A673 (cell line): Measurements from ENCODE around the gene NFATC2. TPM values are rescaled to one million over a fixed set of nuclear protein-coding genes. Genes with fewer than 3 reads are reported as not detected.

Experiments used
- BruUV-seq: library from RNA; stranded (reverse); fragments of 400-500 nt; replicated peaks from 2 replicates; lab custom pipeline; 2021; lab: Mats Ljungman, UMichigan
- CTCF ChIA-PET: fragments of 300-600 bp; sonication (Branson Sonifier 250); formaldehyde crosslinking; loops from one replicate; lab custom pipeline; 2022; ENCODE audit warnings: antibody characterized with exemption; lab: Charles Lee
- POLR2A ChIA-PET: fragments of 300-600 bp; sonication (Branson Sonifier 250); formaldehyde crosslinking; loops from one replicate; lab custom pipeline; 2022; ENCODE audit warnings: antibody characterized with exemption; ENCODE audit not compliant: low non-redundant PET; lab: Charles Lee
- DNase-seq: peaks from one replicate; pipeline ENCODE4 v3.0.0-alpha.2; 2015; ENCODE audit warnings: low spot score
- H3K27ac ChIP-seq: fragments of 200-600 bp; sonication (generic); 2 replicates; pipeline ENCODE4 v1.5.1; 2016; ENCODE audit warnings: mixed run types, low read depth, mild to moderate bottlenecking, mixed read lengths, antibody characterized with exemption, low read length; ENCODE audit not compliant: poor library complexity, severe bottlenecking
- H3K27me3 ChIP-seq: fragments of 200-600 bp; sonication (generic); replicated peaks from 2 replicates; pipeline ENCODE4 v1.6.1; 2017; ENCODE audit warnings: mixed run types, low read depth, mild to moderate bottlenecking, mixed read lengths, antibody characterized with exemption, low read length; ENCODE audit not compliant: insufficient read depth, poor library complexity
- H3K36me3 ChIP-seq: fragments of 200-600 bp; sonication (generic); 2 replicates; pipeline ENCODE4 v1.6.1; 2016; ENCODE audit warnings: mixed run types, mild to moderate bottlenecking, mixed read lengths, antibody characterized with exemption, low read length; ENCODE audit not compliant: insufficient read depth, poor library complexity, severe bottlenecking
- H3K4me1 ChIP-seq: fragments of 200-600 bp; sonication (generic); 2 replicates; pipeline ENCODE4 v1.6.1; 2017; ENCODE audit warnings: mixed run types, mild to moderate bottlenecking, mixed read lengths, antibody characterized with exemption, low read length; ENCODE audit not compliant: insufficient read depth, poor library complexity, severe bottlenecking
- H3K4me3 ChIP-seq: fragments of 200-600 bp; sonication (generic); 2 replicates; pipeline ENCODE4 v1.5.1; 2016; ENCODE audit warnings: low read depth, mixed run types, mild to moderate bottlenecking, mixed read lengths, low read length; ENCODE audit not compliant: poor library complexity, severe bottlenecking
- H3K9me3 ChIP-seq: fragments of 200-600 bp; sonication (generic); 2 replicates; pipeline ENCODE4 v1.6.1; 2016; ENCODE audit warnings: mixed run types, low read depth, mild to moderate bottlenecking, mixed read lengths, antibody characterized with exemption, low read length; ENCODE audit not compliant: poor library complexity, severe bottlenecking
- EZH2 ChIP-seq: fragments of 200-600 bp; sonication (generic); IDR thresholded peaks from 2 replicates; pipeline ENCODE4 v1.6.1; 2017; ENCODE audit warnings: borderline replicate concordance, low read depth, mild to moderate bottlenecking, mixed read lengths, antibody characterized with exemption, low read length; ENCODE audit not compliant: poor library complexity, severe bottlenecking
- intact Hi-C: fragments of 100-400 bp; cut with micrococcal nuclease; formaldehyde crosslinking; loops from one replicate; pipeline ENCODE4 v1.10.0; 2022; ENCODE audit not compliant: unreplicated experiment
- total RNA-seq: library from RNA; stranded (reverse); gene quantifications from 2 replicates; pipeline ENCODE4 v1.2.3, GENCODE V29; 2021
- TF ChIP-seq, protein P1 (sequence below): fragments of 300-800, 200-600 bp; sonication (generic); conservative IDR thresholded peaks from 2 replicates; pipeline ENCODE4 v1.5.1; 2017; ENCODE audit warnings: low read depth, mild to moderate bottlenecking, antibody characterized with exemption, low read length, moderate library complexity, mixed read lengths

The NFATC2 gene
- total RNA-seq, 1 experiment from 2014 or later: 0.64 TPM

GRCh38 chr20:51523276-51524013 is 19.1 kb downstream of the NFATC2 start:
- Histone ChIP-seq H3K27me3 (no peaks in the 10 kb centered on the region), H3K4me3 (no peak overlapping the region), H3K9me3 (no peaks in the 10 kb centered on the region), H3K36me3 (no peaks in the 10 kb centered on the region), H3K4me1 (no peaks in the 10 kb centered on the region), H3K27ac (no peak overlapping the region)
- intact Hi-C loops: no loop called here
- DNase-seq: no peak
- BruUV-seq: no TSS peak
- ChIA-PET POLR2A (no interaction called here), CTCF (no interaction called here)
- TF ChIP-seq EZH2: no peak
- TF ChIP-seq, protein P1, sequence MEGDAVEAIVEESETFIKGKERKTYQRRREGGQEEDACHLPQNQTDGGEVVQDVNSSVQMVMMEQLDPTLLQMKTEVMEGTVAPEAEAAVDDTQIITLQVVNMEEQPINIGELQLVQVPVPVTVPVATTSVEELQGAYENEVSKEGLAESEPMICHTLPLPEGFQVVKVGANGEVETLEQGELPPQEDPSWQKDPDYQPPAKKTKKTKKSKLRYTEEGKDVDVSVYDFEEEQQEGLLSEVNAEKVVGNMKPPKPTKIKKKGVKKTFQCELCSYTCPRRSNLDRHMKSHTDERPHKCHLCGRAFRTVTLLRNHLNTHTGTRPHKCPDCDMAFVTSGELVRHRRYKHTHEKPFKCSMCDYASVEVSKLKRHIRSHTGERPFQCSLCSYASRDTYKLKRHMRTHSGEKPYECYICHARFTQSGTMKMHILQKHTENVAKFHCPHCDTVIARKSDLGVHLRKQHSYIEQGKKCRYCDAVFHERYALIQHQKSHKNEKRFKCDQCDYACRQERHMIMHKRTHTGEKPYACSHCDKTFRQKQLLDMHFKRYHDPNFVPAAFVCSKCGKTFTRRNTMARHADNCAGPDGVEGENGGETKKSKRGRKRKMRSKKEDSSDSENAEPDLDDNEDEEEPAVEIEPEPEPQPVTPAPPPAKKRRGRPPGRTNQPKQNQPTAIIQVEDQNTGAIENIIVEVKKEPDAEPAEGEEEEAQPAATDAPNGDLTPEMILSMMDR: no peak

DNA sequence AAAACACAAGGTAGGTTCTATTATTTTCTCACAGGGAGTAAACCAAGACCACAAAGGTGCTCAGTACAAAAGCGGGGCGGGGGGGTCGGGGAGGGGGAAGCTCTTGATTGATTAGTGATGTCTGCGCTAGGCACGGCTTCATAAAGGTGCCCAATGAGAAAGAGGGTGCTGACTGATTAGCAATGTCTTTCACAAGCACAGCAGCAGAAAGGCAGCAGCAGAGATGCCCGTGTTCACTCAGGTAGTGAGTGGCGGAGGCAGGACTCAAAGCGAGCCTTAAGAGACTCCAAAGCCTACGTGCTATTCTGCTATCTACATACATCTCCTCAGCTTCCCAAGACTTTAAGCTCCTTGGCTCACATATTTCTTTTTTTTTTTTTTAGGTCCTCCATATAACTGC is 20.3 kb downstream of the NFATC2 start:
- BruUV-seq: no TSS peak
- CTCF ChIA-PET: no interaction called here
- POLR2A ChIA-PET: no interaction called here

DNA sequence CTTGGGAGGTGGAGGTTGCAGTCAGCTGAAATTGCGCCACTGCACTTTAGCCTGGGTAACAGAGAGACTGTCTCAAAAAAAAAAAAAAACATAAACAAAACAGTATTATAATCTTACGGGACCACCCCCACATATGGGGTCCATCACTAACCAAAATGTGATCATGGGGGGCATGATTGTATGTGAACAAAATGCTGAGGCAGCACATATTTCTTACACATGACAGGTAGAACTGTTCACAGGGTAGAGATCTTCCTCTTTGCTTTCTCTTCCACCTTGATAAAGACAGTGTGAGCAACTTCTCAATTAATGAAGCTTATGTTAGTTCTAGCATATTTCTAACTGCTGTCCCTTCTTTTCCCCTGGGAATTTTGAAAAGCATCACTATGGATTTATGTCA is 24.7 kb downstream of the NFATC2 start:
- TF ChIP-seq, protein P1: no peak
- TF ChIP-seq EZH2: no peak
- no peaks in the 10 kb centered on the region for H3K4me1 ChIP-seq
- H3K9me3 ChIP-seq: no peaks in the 10 kb centered on the region
- H3K36me3 ChIP-seq: no peaks in the 10 kb centered on the region
- no TSS peak for BruUV-seq
- POLR2A ChIA-PET: no interaction called here
- DNase-seq: no peak
- H3K27ac ChIP-seq: no peak overlapping the region
- intact Hi-C loops: no loop called here
- H3K27me3 ChIP-seq: no peaks in the 10 kb centered on the region
- CTCF ChIA-PET: no interaction called here
- no peak overlapping the region for H3K4me3 ChIP-seq

More for the DNA sequence above, 20.3 kb downstream of the NFATC2 start:
- Histone ChIP-seq H3K4me3 (no peak overlapping the region), H3K9me3 (no peaks in the 10 kb centered on the region), H3K36me3 (no peaks in the 10 kb centered on the region), H3K27ac (no peak overlapping the region), H3K4me1 (no peaks in the 10 kb centered on the region), H3K27me3 (no peaks in the 10 kb centered on the region)
- no peak for DNase-seq
- TF ChIP-seq, protein P1: no peak
- TF ChIP-seq EZH2: no peak
- intact Hi-C loops: loop anchor here (1.0 kb wide), 1 partner anchor 22 kb away; no protein-coding TSS in a partner anchor
